Activated T-cell treated with anti-CD3 and anti-CD28 coated beads, Interleukin-2, amount 50 U/mL, for 1 hour (primary cell): ENCODE measurements around the gene ARFRP1.

ENCODE experiments used
- DNase-seq: peaks from one replicate; pipeline ENCODE4 v3.0.0-alpha.2; 2020

The ARFRP1 gene

GRCh38 chr20:63690003-63690897, 17.5 kb downstream of the ARFRP1 start:
- DNase-seq = no peak

- no peak for DNase-seq
These were observed 18.5 kb downstream of the ARFRP1 start for GRCh38 chr20:63689046-63690002.

GRCh38 chr20:63688228-63689045, 19.3 kb downstream of the ARFRP1 start:
- no peak for DNase-seq

- no peak for DNase-seq
These were observed 20.2 kb downstream of the ARFRP1 start for GRCh38 chr20:63687419-63688178.

GRCh38 chr20:63686492-63687321, 21.1 kb downstream of the ARFRP1 start:
- DNase-seq = no peak

- no peak for DNase-seq
These were observed 21.7 kb downstream of the ARFRP1 start for GRCh38 chr20:63686094-63686491.

- DNase-seq = no peak
These were observed 22.3 kb downstream of the ARFRP1 start for GRCh38 chr20:63685269-63686026.

- no peak for DNase-seq
These were observed 25.2 kb downstream of the ARFRP1 start for GRCh38 chr20:63682384-63683139.

- no peak for DNase-seq
These were observed 26.1 kb downstream of the ARFRP1 start for GRCh38 chr20:63681609-63682142.

GRCh38 chr20:63680857-63681608, 26.7 kb downstream of the ARFRP1 start:
- DNase-seq = no peak

GRCh38 chr20:63680427-63680826, 27.3 kb downstream of the ARFRP1 start:
- DNase-seq = no peak

- DNase-seq = no peak
These were observed 27.9 kb downstream of the ARFRP1 start for GRCh38 chr20:63679799-63680305.

GRCh38 chr20:63678667-63679465, 28.9 kb downstream of the ARFRP1 start:
- DNase-seq = no peak

GRCh38 chr20:63678071-63678470, 29.7 kb downstream of the ARFRP1 start:
- DNase-seq = no peak

GRCh38 chr20:63675681-63676368, 32.0 kb downstream of the ARFRP1 start:
- DNase-seq = no peak

GRCh38 chr20:63673951-63674350, 33.8 kb downstream of the ARFRP1 start:
- no peak for DNase-seq

GRCh38 chr20:63672666-63673065, 35.1 kb downstream of the ARFRP1 start:
- no peak for DNase-seq
